Measurements from ENCODE around the gene PRKCZ. TPM values are rescaled to one million over a fixed set of nuclear protein-coding genes. Genes with fewer than 3 reads are reported as not detected.
"Not testable (repeated sequence)": the region's sequence is repeated elsewhere in the genome, so short reads cannot be mapped to it uniquely, and the experiment has no call there.

PRKCZ gene
- polyA plus RNA-seq, 3 donors: 2.4 to 12.0 (median 4.3) TPM

- 80 to 89% (median 89%) methylated on average over 14 of the region's 14 CpGs for WGBS, 3 donors
- no peak overlapping the region for H3K27ac ChIP-seq (ENCODE audit: low read depth, low read length)
Observed at GRCh38 chr1:2093055-2093454, 42.8 kb downstream of the PRKCZ start.

GRCh38 chr1:2093636-2094035 lies 43.4 kb downstream of the PRKCZ start:
- WGBS, 3 donors: 88 to 95% (median 90%) methylated on average over 23 to 26 of the region's 26 CpGs
- no peak overlapping the region for H3K27ac ChIP-seq (ENCODE audit: low read depth, low read length)

GRCh38 chr1:2094269-2095158 lies 44.3 kb downstream of the PRKCZ start:
- WGBS, 3 donors: 94 to 96% (median 95%) methylated on average over 40 to 60 of the region's 60 CpGs
- H3K27ac ChIP-seq (ENCODE audit: low read depth, low read length): not testable (repeated sequence)

- WGBS, 3 donors: 86 to 95% (median 89%) methylated on average over 12 to 17 of the region's 17 CpGs
- no peak overlapping the region for H3K27ac ChIP-seq (ENCODE audit: low read depth, low read length)
Observed at GRCh38 chr1:2095394-2095793, 45.2 kb downstream of the PRKCZ start.

GRCh38 chr1:2095981-2096736 lies 45.9 kb downstream of the PRKCZ start:
- H3K27ac ChIP-seq (ENCODE audit: low read depth, low read length): no peak overlapping the region
- 93 to 95% (median 94%) methylated on average over 34 of the region's 34 CpGs for WGBS, 3 donors

GRCh38 chr1:2097386-2098300 lies 47.4 kb downstream of the PRKCZ start:
- H3K27ac ChIP-seq (ENCODE audit: low read depth, low read length): no peak overlapping the region
- 96 to 98% (median 97%) methylated on average over 26 of the region's 26 CpGs for WGBS, 3 donors

GRCh38 chr1:2098301-2098698 lies 48.1 kb downstream of the PRKCZ start:
- WGBS, 3 donors: 88 to 92% (median 91%) methylated on average over 11 of the region's 11 CpGs
- H3K27ac ChIP-seq (ENCODE audit: low read depth, low read length): no peak overlapping the region

- no peak overlapping the region for H3K27ac ChIP-seq (ENCODE audit: low read depth, low read length)
- WGBS, 3 donors: 82 to 90% (median 85%) methylated on average over 35 of the region's 35 CpGs
Observed at GRCh38 chr1:2098839-2099785, 48.9 kb downstream of the PRKCZ start.

- 80 to 89% (median 84%) methylated on average over 22 of the region's 22 CpGs for WGBS, 3 donors
- H3K27ac ChIP-seq (ENCODE audit: low read depth, low read length): no peak overlapping the region
Observed at GRCh38 chr1:2099886-2100779, 49.9 kb downstream of the PRKCZ start.

GRCh38 chr1:2100780-2101108 lies 50.5 kb downstream of the PRKCZ start:
- 85 to 94% (median 89%) methylated on average over 4 of the region's 4 CpGs for WGBS, 3 donors
- H3K27ac ChIP-seq (ENCODE audit: low read depth, low read length): no peak overlapping the region

GRCh38 chr1:2101531-2101930 lies 51.3 kb downstream of the PRKCZ start:
- H3K27ac ChIP-seq (ENCODE audit: low read depth, low read length): no peak overlapping the region
- WGBS, 3 donors: 94 to 95% (median 94%) methylated on average over 16 of the region's 16 CpGs

GRCh38 chr1:2101946-2102345 lies 51.7 kb downstream of the PRKCZ start:
- WGBS, 3 donors: 83 to 89% (median 89%) methylated on average over 8 of the region's 8 CpGs
- H3K27ac ChIP-seq (ENCODE audit: low read depth, low read length): no peak overlapping the region

- H3K27ac ChIP-seq (ENCODE audit: low read depth, low read length): no peak overlapping the region
- WGBS, 3 donors: 96 to 97% (median 96%) methylated on average over 12 of the region's 12 CpGs
Observed at GRCh38 chr1:2102753-2103152, 52.5 kb downstream of the PRKCZ start.

- no peak overlapping the region for H3K27ac ChIP-seq (ENCODE audit: low read depth, low read length)
- WGBS, 3 donors: 74 to 80% (median 79%) methylated on average over 25 of the region's 25 CpGs
Observed at GRCh38 chr1:2103266-2103900, 53.2 kb downstream of the PRKCZ start.

GRCh38 chr1:2103901-2104590 lies 53.8 kb downstream of the PRKCZ start:
- H3K27ac ChIP-seq (ENCODE audit: low read depth, low read length): no peak overlapping the region
- 70 to 78% (median 75%) methylated on average over 22 of the region's 22 CpGs for WGBS, 3 donors

Data from adipose tissue (tissue), 3 donors.